GM12891 (cell line): ENCODE measurements around the gene HOXA1.

Source experiments
- DNase-seq: peaks from one replicate; pipeline ENCODE4 v3.0.0; 2011; ENCODE audit warnings: low spot score; ENCODE audit not compliant: insufficient read length
- FAIRE-seq: peaks from 2 replicates; lab custom pipeline; 2011; peaks lifted over from hg19 to GRCh38; lab: Jason Lieb, UNC
- PAX5 ChIP-seq: IDR thresholded peaks from 2 replicates; pipeline ENCODE4 v1.6.1; 2011; ENCODE audit warnings: low read length, moderate library complexity, mild to moderate bottlenecking; ENCODE audit not compliant: insufficient read depth, severe bottlenecking
- POLR2A ChIP-seq: IDR thresholded peaks from 2 replicates; pipeline ENCODE4 v1.6.1; 2011; ENCODE audit warnings: low read depth, low read length, control low read depth
- POLR2AphosphoS5 ChIP-seq: IDR thresholded peaks from 2 replicates; pipeline ENCODE4 v1.6.1; 2011; ENCODE audit warnings: low read depth, low read length, control low read depth
- POU2F2 ChIP-seq: IDR thresholded peaks from 2 replicates; pipeline ENCODE4 v1.6.1; 2011; ENCODE audit warnings: low read depth, mild to moderate bottlenecking, control low read depth, low read length, moderate library complexity
- SPI1 ChIP-seq: IDR thresholded peaks from 2 replicates; pipeline ENCODE4 v1.6.1; 2011; ENCODE audit warnings: low read depth, low read length, control low read depth
- TAF1 ChIP-seq: IDR thresholded peaks from 2 replicates; pipeline ENCODE4 v1.6.1; 2011; ENCODE audit warnings: low read depth, low read length, control low read depth

Gene HOXA1

GRCh38 chr7:27100694-27101170, 4.9 kb upstream of the HOXA1 start:
- DNase-seq (no peak), FAIRE-seq (no peak)
- TF ChIP-seq TAF1: no peak
- TF ChIP-seq PAX5: no peak
- no peak for TF ChIP-seq POLR2A
- no peak for TF ChIP-seq POLR2AphosphoS5
- TF ChIP-seq POU2F2: no peak
- no peak for TF ChIP-seq SPI1

DNA sequence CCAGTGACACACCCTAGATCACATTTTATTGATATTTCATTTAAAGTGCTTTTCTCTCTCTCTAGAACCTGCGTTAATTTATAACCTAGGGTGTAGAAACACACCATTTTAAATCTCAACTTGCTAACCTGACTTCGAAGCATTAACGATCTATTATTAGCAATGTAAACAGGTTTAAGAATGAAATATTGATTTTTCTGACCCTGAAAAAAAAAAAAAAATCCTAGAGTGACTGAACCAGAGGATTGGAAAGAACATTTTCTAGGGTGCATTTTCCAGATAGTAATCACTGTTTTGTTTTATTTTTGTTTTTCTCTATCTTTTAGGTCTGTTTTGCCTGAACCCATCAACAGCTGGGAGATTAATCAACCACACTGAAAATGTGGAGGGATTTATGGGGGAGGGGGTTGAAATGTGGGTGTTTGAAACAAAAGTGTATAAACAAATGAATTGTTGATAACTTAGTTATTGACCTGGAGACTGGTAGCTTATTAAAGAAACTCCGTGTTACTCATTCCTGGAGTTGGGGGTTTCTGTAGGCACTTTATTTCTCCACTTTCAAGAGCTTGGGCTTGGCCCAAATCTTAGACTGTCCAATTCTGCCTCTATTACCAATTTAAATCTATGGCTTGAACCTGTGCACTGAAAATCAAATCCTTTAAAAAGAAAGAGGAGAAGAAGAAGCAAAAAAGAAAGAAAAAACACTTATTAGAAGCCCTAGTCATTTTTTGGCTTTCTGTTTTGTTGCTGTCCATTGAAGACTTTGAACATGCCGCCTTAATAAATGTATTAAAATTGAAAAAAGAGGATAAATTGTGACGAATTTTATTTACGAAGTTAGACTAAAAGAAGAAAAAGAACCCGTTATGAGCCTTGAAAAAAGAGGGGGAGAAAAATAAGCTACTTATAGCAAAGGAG, 3.9 kb upstream of the HOXA1 start:
- FAIRE-seq: no peak
- no peak for DNase-seq
- no peak for TF ChIP-seq PAX5
- TF ChIP-seq POLR2AphosphoS5: no peak
- no peak for TF ChIP-seq POLR2A
- TF ChIP-seq SPI1: no peak
- TF ChIP-seq TAF1: no peak
- TF ChIP-seq POU2F2: no peak

DNA sequence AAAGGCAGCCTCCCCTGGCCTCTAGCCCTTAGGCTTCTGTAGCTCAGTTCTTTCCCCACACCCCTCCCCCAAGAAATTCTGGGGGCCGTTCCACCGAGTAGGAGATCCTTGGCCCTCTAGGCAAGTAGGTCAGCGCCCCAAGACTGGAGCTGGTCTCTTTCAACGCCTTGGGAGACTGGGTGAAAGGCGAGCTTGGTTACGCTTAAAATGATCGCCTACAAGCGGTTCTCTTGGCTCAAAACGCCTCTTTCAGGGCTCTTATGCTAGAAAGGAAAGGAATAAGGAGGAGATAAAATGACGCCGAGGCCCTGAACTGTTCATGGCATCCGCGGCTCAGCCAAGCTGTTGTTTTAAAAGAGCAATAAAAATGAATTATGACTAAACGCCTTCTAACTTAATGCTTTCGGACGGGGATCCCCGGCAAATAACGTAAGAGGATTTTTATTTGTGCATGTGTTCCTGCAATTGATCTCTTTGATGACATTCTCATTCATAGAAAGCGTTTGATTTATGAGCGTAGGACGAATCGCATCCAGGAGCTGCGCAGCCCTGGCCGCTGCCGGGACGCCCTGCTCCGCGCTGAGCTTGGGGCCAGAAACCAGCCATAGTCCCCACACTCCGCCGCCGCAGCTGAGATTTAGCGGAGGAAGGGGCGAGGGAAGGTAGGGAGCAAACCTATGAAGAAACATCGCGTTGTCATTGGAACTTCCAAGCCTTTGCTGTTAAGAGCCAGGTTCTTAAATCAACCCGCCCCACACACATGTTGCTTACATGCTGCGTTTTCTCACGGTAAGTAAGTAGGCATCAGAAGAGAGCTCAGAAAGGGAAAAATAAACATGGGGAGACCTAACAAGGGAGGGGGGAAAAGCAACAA, 3.0 kb upstream of the HOXA1 start:
- no peak for FAIRE-seq
- DNase-seq: no peak
- no peak for TF ChIP-seq POU2F2
- no peak for TF ChIP-seq SPI1

- FAIRE-seq: no peak
- DNase-seq: no peak
- TF ChIP-seq TAF1 (no peak), POLR2AphosphoS5 (no peak), PAX5 (no peak), POU2F2 (no peak), SPI1 (no peak), POLR2A (no peak)
Measured at GRCh38 chr7:27097686-27098577, 2.1 kb upstream of the HOXA1 start.

- TF ChIP-seq POU2F2: no peak
- FAIRE-seq (no peak), DNase-seq (no peak)
Measured at GRCh38 chr7:27096768-27097514, 1.1 kb upstream of the HOXA1 start.

GRCh38 chr7:27095050-27095896, 527 bp downstream of the HOXA1 start:
- TF ChIP-seq PAX5 (no peak), POU2F2 (no peak), TAF1 (no peak), POLR2AphosphoS5 (no peak), SPI1 (no peak), POLR2A (no peak)
- FAIRE-seq (no peak), DNase-seq (no peak)

DNA sequence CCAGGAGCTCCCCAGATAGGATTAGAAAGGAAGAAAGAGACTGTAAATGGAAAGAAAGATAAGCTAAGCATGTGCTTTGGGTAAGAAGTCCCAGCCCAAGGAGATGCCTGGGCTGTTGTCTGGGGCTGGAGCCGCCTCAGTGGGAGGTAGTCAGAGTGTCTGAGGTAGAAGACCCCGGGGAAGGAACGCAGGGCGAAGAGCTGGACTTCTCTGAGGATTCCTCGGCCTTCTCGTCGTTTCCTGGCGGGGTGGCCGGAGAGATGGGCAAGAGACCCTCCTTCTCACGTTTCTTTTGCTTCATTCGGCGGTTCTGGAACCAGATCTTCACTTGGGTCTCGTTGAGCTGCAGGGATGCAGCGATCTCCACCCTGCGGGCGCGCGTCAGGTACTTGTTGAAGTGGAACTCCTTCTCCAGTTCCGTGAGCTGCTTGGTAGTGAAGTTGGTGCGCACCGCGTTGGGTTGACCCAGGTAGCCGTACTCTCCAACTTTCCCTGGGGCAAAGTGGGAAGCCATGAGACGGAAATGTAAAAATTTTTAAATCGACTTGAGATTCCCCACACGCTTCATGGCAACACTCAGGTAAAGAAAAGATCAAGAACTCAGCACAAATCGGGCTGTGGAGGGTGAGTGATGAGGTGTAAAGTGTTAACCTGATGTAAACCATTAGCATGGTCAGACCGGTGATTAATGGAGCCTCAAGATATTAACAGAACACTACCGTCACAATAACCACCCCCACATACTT, 1.3 kb downstream of the HOXA1 start:
- TF ChIP-seq POLR2AphosphoS5 (no peak), SPI1 (no peak), POU2F2 (no peak), POLR2A (no peak)
- no peak for FAIRE-seq
- DNase-seq: no peak

DNA sequence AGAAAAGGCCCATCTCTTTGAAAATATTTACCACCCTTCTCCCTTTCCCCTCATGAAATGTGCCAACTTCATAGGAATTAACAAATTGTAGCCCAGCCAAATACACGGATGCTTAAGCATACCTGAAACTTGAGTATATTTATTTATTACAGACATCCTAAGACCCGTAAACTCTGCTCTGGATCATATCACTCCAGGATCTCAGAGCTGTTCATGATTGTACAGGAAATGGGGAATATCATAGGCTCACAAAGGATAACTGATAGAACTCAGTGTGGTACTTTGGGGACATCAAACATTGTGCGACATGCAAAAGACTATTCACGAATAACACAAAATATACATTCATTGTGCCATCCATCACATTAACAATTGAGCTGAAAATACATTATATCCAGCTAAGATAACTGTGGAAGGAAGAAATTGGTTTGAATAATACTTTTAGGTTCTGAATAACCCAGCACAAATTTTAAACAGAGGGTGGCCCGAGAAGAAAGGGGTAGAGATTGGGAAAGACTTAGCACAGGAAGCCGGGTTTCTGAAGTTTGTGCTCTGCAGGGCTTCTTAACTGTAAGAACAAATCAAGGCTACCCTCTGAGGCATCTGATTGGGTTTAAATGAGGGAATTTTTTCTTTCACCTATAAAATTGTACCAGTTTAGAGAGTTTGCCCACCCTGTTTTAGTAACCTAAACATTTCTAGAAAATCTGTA, 2.5 kb downstream of the HOXA1 start:
- FAIRE-seq (no peak), DNase-seq (no peak)
- TF ChIP-seq POLR2A: no peak
